Ureter (tissue), 1 donor: ENCODE data around the gene POF1B. TPM values are rescaled to one million over a fixed set of nuclear protein-coding genes. Genes with fewer than 3 reads are reported as not detected.
"Not testable (repeated sequence)": the region's sequence is repeated elsewhere in the genome, so short reads cannot be mapped to it uniquely, and the experiment has no call there.

Source experiments
- DNase-seq: peaks from one replicate; pipeline ENCODE4 v3.0.0-alpha.2; 2020; ENCODE audit warnings: low spot score
- total RNA-seq: library from RNA; stranded (reverse); gene quantifications from one replicate; pipeline ENCODE4 v1.2.4, GENCODE V29; 2023
- donor health status: DM: yes; HTN: yes; CAD: no.

The POF1B gene
- total RNA-seq, result 46.8 TPM

- peak; percentile 59 for DNase-seq
These were observed at the start of gene POF1B for GRCh38 chrX:85379174-85379907. Gene POF1B (minus strand): TSS chrX:85379665. CDS start chrX:85379454, 211 bp downstream.

- DNase-seq, result no peak
These were observed 49.6 kb upstream of the POF1B start for GRCh38 chrX:85429066-85429465.

- no peak for DNase-seq
These were observed 39.8 kb upstream of the POF1B start for GRCh38 chrX:85419293-85419692.

- DNase-seq, result no peak
These were observed 12.4 kb upstream of the POF1B start for GRCh38 chrX:85391878-85392238.

GRCh38 chrX:85391185-85391877, 11.9 kb upstream of the POF1B start:
- DNase-seq, result no peak

- DNase-seq, result no peak
These were observed 2.1 kb upstream of the POF1B start for GRCh38 chrX:85381602-85382001.

GRCh38 chrX:85378461-85378860, 1.0 kb downstream of the POF1B start:
- DNase-seq, result no peak

GRCh38 chrX:85375333-85375738, 4.1 kb downstream of the POF1B start:
- DNase-seq, result no peak

- DNase-seq, result no peak
These were observed 14.0 kb downstream of the POF1B start for GRCh38 chrX:85365370-85365995.

- DNase-seq, result no peak
These were observed 20.4 kb downstream of the POF1B start for GRCh38 chrX:85359051-85359450.

GRCh38 chrX:85345523-85345922, 33.9 kb downstream of the POF1B start:
- DNase-seq, result no peak

GRCh38 chrX:85327060-85327333, 52.5 kb downstream of the POF1B start:
- DNase-seq, result no peak

- DNase-seq, result no peak
These were observed 53.0 kb downstream of the POF1B start for GRCh38 chrX:85326234-85327059.

GRCh38 chrX:85311348-85311747, 68.1 kb downstream of the POF1B start:
- not testable (repeated sequence) for DNase-seq

- no peak for DNase-seq
These were observed 69.7 kb downstream of the POF1B start for GRCh38 chrX:85309717-85310116.

- DNase-seq, result no peak
These were observed 75.9 kb downstream of the POF1B start for GRCh38 chrX:85303544-85303943.

GRCh38 chrX:85288992-85289723, 90.3 kb downstream of the POF1B start:
- no peak for DNase-seq

- not testable (repeated sequence) for DNase-seq
These were observed 94.2 kb downstream of the POF1B start for GRCh38 chrX:85285286-85285685.

GRCh38 chrX:85244450-85245211, 134.8 kb downstream of the POF1B start:
- no peak for DNase-seq

- peak; percentile 43 for DNase-seq
These were observed 135.6 kb downstream of the POF1B start, which contains the start of the genes SATL1 and ZNF711 for GRCh38 chrX:85243761-85244449. Gene SATL1 (minus strand): TSS chrX:85243779. CDS start chrX:85108968, 134,811 bp downstream. Gene ZNF711 (plus strand): TSS chrX:85243991. CDS start chrX:85247573, 3,582 bp downstream.
